GM12878 (cell line): ENCODE measurements around the gene FAM193B. TPM values are rescaled to one million over a fixed set of nuclear protein-coding genes. Genes with fewer than 3 reads are reported as not detected.

Experiments
- ATAC-seq: fragments of 200-7000 bp; cut with Tn5 transposase; 3 replicates; pipeline ENCODE4 v1.9.1; 2020; ENCODE audit warnings: mild to moderate bottlenecking, moderate library complexity
- BruUV-seq: library from RNA; stranded (reverse); fragments of 400-500 nt; replicated peaks from 2 replicates; lab custom pipeline; 2021; lab: Mats Ljungman, UMichigan
- CTCF ChIA-PET: fragments of 300-600 bp; sonication (Branson Sonifier 250); formaldehyde crosslinking; extraction: SDS; loops from one replicate; lab custom pipeline; 2021; ENCODE audit warnings: inconsistent platforms; lab: Yijun Ruan, JAX
- POLR2A ChIA-PET: fragments of 350-600 bp; formaldehyde crosslinking; extraction: SDS; loops from one replicate; lab custom pipeline; 2021; ENCODE audit warnings: inconsistent platforms; lab: Charles Lee
- RAD21 ChIA-PET: fragments of 300-600 bp; sonication (Branson Sonifier 250); formaldehyde crosslinking; loops from one replicate; lab custom pipeline; 2023; ENCODE audit warnings: antibody characterized with exemption; ENCODE audit not compliant: unreplicated experiment; lab: Charles Lee
- SMC1A ChIA-PET: fragments of 300-600 bp; sonication (Branson Sonifier 250); formaldehyde crosslinking; loops from one replicate; lab custom pipeline; 2023; ENCODE audit not compliant: unreplicated experiment, uncharacterized antibody; lab: Charles Lee
- DNase-seq: peaks from one replicate; pipeline ENCODE4 v3.0.0-alpha.2; 2011; ENCODE audit warnings: low read depth, low spot score
- FAIRE-seq: peaks from 3 replicates; lab custom pipeline; 2011; peaks lifted over from hg19 to GRCh38; lab: Jason Lieb, UNC
- H2AFZ ChIP-seq: 2 replicates; pipeline ENCODE4 v1.6.0; 2011; ENCODE audit warnings: low read depth, low read length, control low read depth; ENCODE audit not compliant: control insufficient read depth
- H3K27ac ChIP-seq: 2 replicates; pipeline ENCODE4 v1.5.1; 2011; ENCODE audit warnings: control low read depth; ENCODE audit not compliant: control insufficient read depth, insufficient read depth
- H3K27me3 ChIP-seq, 2 experiments: replicated peaks in 1 of 2; 2 replicates each; pipeline versions ENCODE4 v1.6.0 to v1.6.1; 2011; ENCODE audit warnings: low read length in 1 of 2; ENCODE audit not compliant: control insufficient read depth in 2 of 2, insufficient read depth in 2 of 2
- H3K36me3 ChIP-seq, 2 experiments: 2 replicates each; pipeline ENCODE4 v1.5.1; 2011; ENCODE audit warnings: low read length in 1 of 2; ENCODE audit not compliant: control insufficient read depth in 2 of 2, insufficient read depth in 2 of 2
- H3K4me1 ChIP-seq: 2 replicates; pipeline ENCODE4 v1.6.1; 2011; ENCODE audit warnings: mild to moderate bottlenecking, low read length, moderate library complexity, mixed read lengths; ENCODE audit not compliant: control insufficient read depth, insufficient read depth
- H3K4me2 ChIP-seq: 2 replicates; pipeline ENCODE4 v1.6.0; 2011; ENCODE audit warnings: control low read depth; ENCODE audit not compliant: control insufficient read depth, insufficient read depth
- H3K4me3 ChIP-seq: fragments of 200-600 bp; sonication (generic); 2 replicates; pipeline ENCODE4 v1.5.1; 2016
- H3K79me2 ChIP-seq: 2 replicates; pipeline ENCODE4 v1.6.0; 2011; ENCODE audit warnings: low read length; ENCODE audit not compliant: control insufficient read depth, insufficient read depth
- H3K9ac ChIP-seq: 2 replicates; pipeline ENCODE4 v1.8.0; 2011; ENCODE audit warnings: low read length, control low read depth, mixed read lengths; ENCODE audit not compliant: control insufficient read depth, insufficient read depth
- H3K9me3 ChIP-seq: replicated peaks from 3 replicates; pipeline ENCODE4 v1.5.1; 2011; ENCODE audit warnings: mild to moderate bottlenecking, low read length; ENCODE audit not compliant: control insufficient read depth, insufficient read depth
- H4K20me1 ChIP-seq: 2 replicates; pipeline ENCODE4 v1.6.0; 2011; ENCODE audit not compliant: control insufficient read depth, insufficient read depth
- POLR2AphosphoS2 ChIP-seq: IDR thresholded peaks from 2 replicates; pipeline ENCODE4 v1.6.1; 2011; ENCODE audit warnings: low read depth, mild to moderate bottlenecking, low read length, improper control_type of control experiment, moderate library complexity
- PRDM15 ChIP-seq: fragments of 450-650 bp; formaldehyde crosslinking; IDR thresholded peaks from 2 replicates; pipeline ENCODE4 v1.4.0; 2020; ENCODE audit warnings: mild to moderate bottlenecking, moderate library complexity
- RBBP5 ChIP-seq: fragments of 200-600 bp; sonication (generic); conservative IDR thresholded peaks from 2 replicates; pipeline ENCODE4 v1.6.1; 2016
- RCOR1 ChIP-seq: conservative IDR thresholded peaks from 2 replicates; pipeline ENCODE4 v1.6.1; 2012; ENCODE audit warnings: low read depth, low read length, improper control_type of control experiment
- TCF3 ChIP-seq: IDR thresholded peaks from 2 replicates; pipeline ENCODE4 v1.6.1; 2012; ENCODE audit warnings: low read depth, mild to moderate bottlenecking, low read length, borderline replicate concordance; ENCODE audit not compliant: insufficient read depth
- USF2 ChIP-seq: IDR thresholded peaks from 2 replicates; pipeline ENCODE4 v1.6.1; 2011; ENCODE audit warnings: low read depth, low read length, improper control_type of control experiment, borderline replicate concordance
- YBX1 ChIP-seq: fragments of 450-650 bp; IDR thresholded peaks from 2 replicates; pipeline ENCODE4 v1.6.1; 2016; ENCODE audit warnings: antibody characterized with exemption
- ZNF24 ChIP-seq: fragments of 450-650 bp; IDR thresholded peaks from 2 replicates; pipeline ENCODE4 v1.6.1; 2017; ENCODE audit warnings: antibody characterized with exemption, mild to moderate bottlenecking
- ZNF592 ChIP-seq: fragments of 450-650 bp; IDR thresholded peaks from 2 replicates; pipeline ENCODE4 v1.6.1; 2017; ENCODE audit warnings: mild to moderate bottlenecking, moderate library complexity
- WGBS: methylation state at CpG from one replicate; pipeline ENCODE4 v1.1.6; 2016; ENCODE audit warnings: low lambda C conversion rate; ENCODE audit not compliant: insufficient replicate concordance, insufficient coverage; ENCODE audit errors: missing lambda C conversion rate; 5-methylcytosine and 5-hydroxymethylcytosine counted together
- in situ Hi-C: fragments of 300-500 bp; cut with MboI; formaldehyde crosslinking; loops from 9 replicates; pipeline ENCODE4 v1.14.3; 2018; ENCODE audit warnings: mixed read lengths
- intact Hi-C: fragments of 100-400 bp; cut with micrococcal nuclease; formaldehyde crosslinking; loops from one replicate; pipeline ENCODE4 v1.14.2; 2022; ENCODE audit not compliant: unreplicated experiment
- polyA plus RNA-seq, 11 experiments: library from polyadenylated mRNA; depleted of rRNA in 4 of 11; unstranded in 6 of 11; stranded (reverse) in 5 of 11; fragments of >200 nt; fragmentation: Nextera tagmentation in 4 of 11; fragmentation: Illumina TruSeq in 1 of 11; extraction: Ambion mirVana in 4 of 11; extraction: Trizol in 1 of 11; gene quantifications; 1 replicate in 1 of 11; 2 replicates in 10 of 11; pipeline versions ENCODE4 v1.2.1 to v1.2.3, GENCODE V29; 2011 to 2016; ENCODE audit warnings: inconsistent platforms in 2 of 11, missing spikeins in 2 of 11, low read depth in 1 of 11
- total RNA-seq, 4 experiments: library from RNA; depleted of rRNA in 3 of 4; stranded (reverse); fragments of >200 nt in 3 of 4; fragmentation: Illumina TruSeq in 1 of 4; extraction: Trizol in 1 of 4; gene quantifications; 2 replicates each; pipeline versions ENCODE4 v1.2.1 to v1.2.3, GENCODE V29; 2013 to 2021

FAM193B gene
- total and polyA plus RNA-seq, 10 of the 15 experiments (the other 5 are each of a cell fraction or from before 2014, with no cell fraction given) = 3.3 to 47.0 (median 25.1) TPM

- TF ChIP-seq PRDM15 (CRISPR knock-in tag) (no peak), RCOR1 (no peak), POLR2AphosphoS2 (no peak)
- TF ChIP-seq, all 136 proteins: peak for 0
These were observed 34.7 kb downstream of the FAM193B start (continued) for GRCh38 chr5:177519463-177520235.

- peak within 1 kb of the TSS; percentile 88 for H2AFZ ChIP-seq
- ATAC-seq = peak; percentile 92
- no peaks in the 10 kb centered on the region for H3K9me3 ChIP-seq
- H3K9ac ChIP-seq = peak within 1 kb of the TSS; percentile 77
- H3K27ac ChIP-seq = peak within 1 kb of the TSS; percentile 66
- peak within 1 kb of the TSS; percentile 77 for H3K4me3 ChIP-seq
- peak within 1 kb of the TSS; percentile 56 for H3K4me2 ChIP-seq
- H3K27me3 ChIP-seq = no peaks in the 10 kb centered on the region
- in situ Hi-C loops = no loop called here
- WGBS = 1% methylated on average over 83 of the region's 96 CpGs
- H3K36me3 ChIP-seq = peaks cover 17 to 36% of the 10 kb centered on the region in 2 experiments; a peak in 3 of 4 replicates
- peaks cover 12% of the 10 kb centered on the region for H3K4me1 ChIP-seq
- H3K79me2 ChIP-seq = peaks cover 28% of the 10 kb centered on the region
- ChIA-PET POLR2A (interaction anchor here (0.5 to 1.9 kb wide), 4 partner anchors 8 to 637 kb away, joined by 3 to 8 read pairs (median 5); partner anchors contain the start of genes NHP2 and TMED9), RAD21 (interaction anchor here (1.3 kb wide), 1 partner anchor 15 kb away, joined by 3 read pairs; no protein-coding TSS in a partner anchor), CTCF (interaction anchor here (1.3 kb wide), 1 partner anchor 16 kb away, joined by 5 read pairs; no protein-coding TSS in a partner anchor), SMC1A (interaction anchor here (1.5 kb wide), 1 partner anchor 15 kb away, joined by 4 read pairs; no protein-coding TSS in a partner anchor)
- no peaks in the 10 kb centered on the region for H4K20me1 ChIP-seq
- TSS peak; percentile 93 for BruUV-seq
- DNase-seq = peak; percentile 90
- intact Hi-C loops = loop anchor here (2.0 to 5.0 kb wide), 2 partner anchors 35 to 76 kb away; partner anchors contain the start of genes FAM193B and TMED9
- FAIRE-seq = peak; percentile 99
- TF ChIP-seq ZNF592 (no peak), RBBP5 (no peak), YBX1 (no peak), ZNF24 (no peak), USF2 (no peak), TCF3 (no peak)
These were observed 37.5 kb downstream of the FAM193B start, which contains the start of gene DDX41 for GRCh38 chr5:177516601-177517568. Gene DDX41 (minus strand): TSS chr5:177516961. CDS start chr5:177516945, 16 bp downstream.
